HG03439 (cell line): ENCODE results near the gene CXCR5.
"Not testable (repeated sequence)": the region's sequence is repeated elsewhere in the genome, so short reads cannot be mapped to it uniquely, and the experiment has no call there.

Source experiments
- ATAC-seq: cut with Tn5 transposase; IDR thresholded peaks from one replicate; pipeline ENCODE4 v1.9.1; 2021; ENCODE audit warnings: mild to moderate bottlenecking, moderate library complexity; ENCODE audit not compliant: unreplicated experiment

CXCR5 gene, protein sequence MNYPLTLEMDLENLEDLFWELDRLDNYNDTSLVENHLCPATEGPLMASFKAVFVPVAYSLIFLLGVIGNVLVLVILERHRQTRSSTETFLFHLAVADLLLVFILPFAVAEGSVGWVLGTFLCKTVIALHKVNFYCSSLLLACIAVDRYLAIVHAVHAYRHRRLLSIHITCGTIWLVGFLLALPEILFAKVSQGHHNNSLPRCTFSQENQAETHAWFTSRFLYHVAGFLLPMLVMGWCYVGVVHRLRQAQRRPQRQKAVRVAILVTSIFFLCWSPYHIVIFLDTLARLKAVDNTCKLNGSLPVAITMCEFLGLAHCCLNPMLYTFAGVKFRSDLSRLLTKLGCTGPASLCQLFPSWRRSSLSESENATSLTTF

DNA sequence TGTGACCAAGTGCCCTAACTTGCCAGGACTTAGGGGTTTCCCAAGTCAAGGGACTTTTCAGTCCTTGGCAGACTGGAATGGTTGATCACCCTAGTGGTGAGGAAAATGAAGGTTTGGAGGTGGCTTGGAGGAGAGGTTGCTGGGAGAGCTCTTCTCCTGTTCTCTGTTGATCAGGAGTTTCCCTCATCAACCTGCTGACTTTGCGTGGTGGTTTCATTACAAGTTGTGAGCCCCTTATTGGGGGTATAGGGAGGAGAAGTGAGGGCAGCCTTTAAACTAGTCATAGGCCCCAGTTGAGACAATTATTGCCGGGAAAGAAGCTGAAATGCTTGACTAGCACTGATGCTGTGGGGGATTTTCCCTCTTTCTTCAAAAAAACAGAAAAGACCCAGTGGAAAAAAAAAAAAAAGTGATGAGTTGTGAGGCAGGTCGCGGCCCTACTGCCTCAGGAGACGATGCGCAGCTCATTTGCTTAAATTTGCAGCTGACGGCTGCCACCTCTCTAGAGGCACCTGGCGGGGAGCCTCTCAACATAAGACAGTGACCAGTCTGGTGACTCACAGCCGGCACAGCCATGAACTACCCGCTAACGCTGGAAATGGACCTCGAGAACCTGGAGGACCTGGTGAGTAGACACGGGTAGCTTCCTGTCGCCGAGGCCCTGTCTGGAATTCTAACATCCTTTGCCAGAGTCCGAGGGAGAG lies at the start of gene CXCR5:
CXCR5 (plus strand) TSS at position 525 of the 704 bp plus-strand sequence; CDS start at position 575, 50 bp downstream.
- peak; percentile 79 for ATAC-seq

DNA sequence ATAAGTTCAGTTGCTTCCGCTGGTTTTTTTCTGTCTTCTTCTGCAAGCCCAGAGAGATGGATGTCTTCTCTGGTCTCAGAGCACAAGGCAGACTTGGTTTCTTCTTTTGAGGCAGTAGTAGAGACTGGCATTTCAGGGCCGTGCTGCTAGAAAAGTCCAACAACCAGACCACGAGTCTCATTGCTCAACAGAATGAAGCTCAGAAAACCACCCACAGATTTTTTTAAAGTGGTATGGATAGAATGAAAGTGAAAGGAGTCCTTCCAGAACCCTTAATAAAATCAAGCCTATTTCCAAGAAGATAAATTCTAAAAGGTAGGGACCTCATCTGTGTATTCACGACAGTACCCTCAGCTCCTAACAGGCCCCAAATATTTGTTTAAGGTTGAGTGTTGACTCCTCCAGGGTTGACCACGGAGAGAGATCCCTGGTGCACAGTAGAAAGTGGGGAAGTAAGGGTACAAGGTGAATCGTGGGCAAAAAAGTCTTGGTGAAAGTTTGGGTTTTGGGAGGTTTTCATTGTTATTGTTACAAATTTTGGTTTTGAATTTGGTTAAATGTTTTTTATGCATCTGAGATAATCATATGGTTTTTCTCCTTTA lies 49.2 kb upstream of the CXCR5 start:
- no peak for ATAC-seq

DNA sequence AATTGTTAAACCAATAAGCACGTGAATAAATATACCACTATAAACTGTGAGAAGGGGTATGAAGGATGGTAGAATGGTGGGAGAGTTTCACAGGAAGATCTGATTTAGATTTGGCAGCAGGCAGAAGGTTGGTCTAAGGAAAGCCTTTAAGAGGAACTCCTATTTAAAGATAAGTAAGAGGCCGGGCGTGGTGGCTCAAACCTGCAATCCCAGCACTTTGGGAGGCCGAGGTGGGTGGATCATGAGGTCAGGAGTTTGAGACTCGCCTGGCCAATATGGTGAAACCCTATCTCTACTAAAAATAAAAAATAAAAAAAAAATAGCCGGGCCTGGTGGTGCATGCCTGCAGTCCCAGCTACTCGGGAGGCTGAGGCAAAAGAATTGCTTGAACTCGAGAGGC lies 45.8 kb upstream of the CXCR5 start:
- no peak for ATAC-seq

DNA sequence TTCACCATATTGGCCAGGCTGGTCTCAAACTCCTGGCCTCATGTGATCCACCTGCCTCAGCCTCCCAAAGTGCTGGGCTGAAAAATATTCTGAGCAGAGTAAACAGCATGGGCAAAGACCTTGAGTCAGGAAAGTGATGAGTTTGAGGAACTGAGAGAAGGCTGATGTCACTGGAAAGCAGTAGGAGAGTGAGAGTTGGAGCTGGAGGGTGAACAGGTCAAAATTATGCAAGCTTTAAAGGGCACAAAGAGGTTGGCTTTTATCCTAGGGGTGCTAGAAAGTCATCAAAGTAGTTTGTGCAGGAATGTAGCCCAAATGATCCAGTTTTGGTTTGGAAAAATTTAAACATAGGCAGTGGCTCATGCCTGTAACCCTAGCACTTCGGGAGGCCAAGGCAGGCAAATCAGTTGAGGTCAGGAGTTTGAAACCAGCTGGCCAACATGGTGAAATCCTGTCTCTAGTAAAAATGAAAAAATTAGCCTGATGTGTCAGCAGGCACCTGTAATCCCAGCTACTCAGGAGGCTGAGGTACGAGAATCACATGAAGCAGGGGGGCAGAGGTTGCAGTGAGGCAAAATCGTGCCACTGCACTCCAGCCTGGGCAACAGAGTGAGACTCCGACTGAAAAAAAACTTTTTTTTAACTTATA lies 44.7 kb upstream of the CXCR5 start:
- peak; percentile 60 for ATAC-seq

DNA sequence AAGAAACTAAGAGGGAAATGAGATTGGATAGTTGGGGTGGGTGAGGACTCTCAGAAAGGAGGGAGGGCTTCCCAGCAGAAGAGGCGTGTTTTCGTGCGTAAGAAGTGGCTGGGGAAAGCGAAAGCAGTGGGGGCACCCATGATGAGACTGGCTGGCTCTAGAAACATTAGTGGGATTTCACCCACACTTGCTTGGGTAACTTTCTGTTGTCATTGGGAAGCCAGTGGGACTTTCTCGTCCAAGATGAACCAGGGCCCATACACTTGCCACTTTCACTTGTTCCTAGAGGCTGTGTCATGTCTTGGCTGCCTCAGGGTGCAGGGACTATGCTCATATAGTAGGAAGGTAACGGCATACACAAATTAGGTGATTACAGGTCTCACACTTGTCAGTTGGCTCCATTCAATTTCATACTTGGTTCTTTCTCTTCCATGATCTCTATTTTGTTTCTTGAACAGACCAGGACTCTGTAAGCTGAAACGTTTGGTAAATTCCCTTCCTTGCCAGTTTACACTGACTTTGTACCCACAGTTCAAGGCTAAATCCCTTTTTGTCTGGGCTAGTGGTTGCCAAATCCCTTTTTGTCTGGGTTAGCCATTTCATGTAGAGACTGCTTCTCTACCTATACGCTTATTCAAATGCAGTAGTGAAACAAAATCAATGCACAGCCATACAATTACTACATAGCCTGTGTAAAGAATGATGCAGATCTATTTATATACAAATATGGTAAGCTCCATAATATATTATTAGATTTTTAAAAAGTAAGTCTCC lies 42.0 kb upstream of the CXCR5 start:
- peak; percentile 41 for ATAC-seq

DNA sequence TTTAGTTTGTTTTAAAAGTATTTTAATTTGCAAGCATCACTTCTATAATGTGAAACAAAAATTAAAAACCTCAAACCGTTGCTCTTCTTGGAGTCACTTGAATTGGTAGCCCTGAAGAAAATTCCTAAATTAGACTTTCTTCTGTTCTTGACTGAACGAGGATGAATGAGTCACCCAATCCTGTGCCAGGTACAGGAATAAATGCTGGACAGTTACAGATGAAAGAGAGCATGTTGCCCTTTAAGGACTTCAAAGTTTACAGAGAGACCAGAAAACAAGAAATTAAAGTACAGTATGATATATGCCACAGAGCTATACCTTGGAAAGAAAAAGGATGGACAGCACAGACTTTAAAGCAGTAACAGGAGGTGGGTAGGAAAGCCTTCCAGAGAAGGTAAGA lies 41.3 kb upstream of the CXCR5 start:
- no peak for ATAC-seq

DNA sequence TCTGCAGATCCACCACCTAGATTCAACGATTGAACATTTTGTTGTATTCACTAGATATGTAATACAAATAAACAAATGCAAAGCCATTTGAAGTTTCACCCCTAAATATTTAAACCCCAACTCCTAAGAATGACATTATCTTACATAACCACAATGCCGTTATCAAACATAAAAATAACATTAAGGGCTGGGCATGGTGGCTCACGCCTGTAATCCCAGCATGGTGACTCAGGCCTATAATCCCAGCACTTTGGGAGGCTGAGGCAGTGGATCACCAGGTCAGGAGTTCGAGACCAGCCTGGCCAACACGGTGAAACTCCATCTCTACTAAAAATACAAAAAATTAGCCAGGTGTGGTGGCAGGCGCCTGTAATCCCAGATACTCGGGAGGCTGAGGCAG lies 40.8 kb upstream of the CXCR5 start:
- ATAC-seq, result not testable (repeated sequence)

DNA sequence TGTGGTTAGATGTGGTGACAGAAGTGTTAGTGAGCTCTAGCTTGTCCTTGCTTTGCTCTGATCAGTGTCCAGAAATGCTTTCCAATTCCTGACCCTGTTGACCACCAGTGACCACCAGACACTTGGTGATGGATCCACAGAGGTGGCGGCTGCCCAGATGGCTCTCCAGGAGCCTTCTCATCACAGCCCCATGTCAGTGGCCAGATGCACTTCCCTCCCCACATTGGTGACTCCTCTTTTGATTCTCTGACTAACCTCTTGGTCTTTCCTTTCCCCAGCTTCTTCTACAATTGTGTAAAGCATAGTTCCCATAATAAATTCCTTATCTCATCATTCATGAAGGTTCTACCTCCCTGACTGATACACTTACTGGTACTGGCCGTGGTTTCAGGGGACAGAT lies 40.1 kb upstream of the CXCR5 start:
- no peak for ATAC-seq

DNA sequence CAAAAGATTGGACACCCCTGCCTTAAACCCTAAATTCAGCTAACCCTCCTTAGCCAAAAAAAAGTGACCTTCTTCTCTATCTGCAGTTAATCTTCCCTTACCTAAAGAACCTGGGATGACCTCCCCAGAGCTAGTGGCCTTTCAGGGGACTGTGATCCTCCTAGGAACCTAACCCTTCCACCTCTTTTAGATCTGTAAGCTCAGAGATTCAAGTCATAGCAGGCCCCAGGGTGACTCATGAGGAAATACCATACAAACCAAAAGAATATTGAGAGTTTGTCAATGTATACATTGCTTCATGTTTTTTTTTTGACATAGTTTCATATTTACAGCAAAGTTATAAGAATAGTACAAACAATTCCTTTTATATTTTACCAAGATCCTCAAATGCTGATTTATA lies 38.3 kb upstream of the CXCR5 start:
- ATAC-seq, result no peak

DNA sequence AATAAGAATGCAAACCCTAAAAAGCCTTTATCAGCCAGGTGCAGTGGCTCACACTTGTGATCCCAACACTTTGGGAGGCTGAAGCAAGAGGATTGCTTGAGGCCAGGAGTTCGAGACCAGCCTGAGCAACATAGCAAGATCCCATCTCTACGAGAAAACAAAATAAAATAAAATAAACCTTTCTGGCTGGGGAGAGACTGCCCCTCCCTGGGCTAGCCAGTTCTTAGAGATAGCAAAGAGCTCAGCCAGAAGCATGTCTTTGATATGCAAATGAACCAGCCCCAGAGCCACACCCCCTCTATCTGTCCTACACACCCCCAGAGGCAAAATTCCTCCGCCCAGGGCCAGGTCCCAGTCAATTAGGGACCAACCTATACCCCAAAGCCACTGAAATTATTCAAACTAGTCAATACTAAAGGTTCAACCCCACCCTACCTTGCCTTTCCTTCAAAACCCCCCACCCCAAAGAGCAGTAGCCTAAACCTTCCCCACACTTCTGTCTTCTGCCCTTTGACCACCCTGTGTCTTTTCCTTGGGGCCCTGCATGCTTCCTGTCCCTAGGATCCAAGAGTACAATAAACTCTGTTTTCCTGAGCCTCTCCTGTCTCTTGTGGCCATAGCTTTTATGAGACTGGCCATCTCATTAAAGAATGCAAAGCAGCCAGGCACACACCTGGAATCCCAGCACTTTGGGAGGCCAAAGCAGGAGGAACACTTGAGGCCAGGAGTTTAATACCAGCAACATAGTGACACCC lies 37.3 kb upstream of the CXCR5 start:
- no peak for ATAC-seq

DNA sequence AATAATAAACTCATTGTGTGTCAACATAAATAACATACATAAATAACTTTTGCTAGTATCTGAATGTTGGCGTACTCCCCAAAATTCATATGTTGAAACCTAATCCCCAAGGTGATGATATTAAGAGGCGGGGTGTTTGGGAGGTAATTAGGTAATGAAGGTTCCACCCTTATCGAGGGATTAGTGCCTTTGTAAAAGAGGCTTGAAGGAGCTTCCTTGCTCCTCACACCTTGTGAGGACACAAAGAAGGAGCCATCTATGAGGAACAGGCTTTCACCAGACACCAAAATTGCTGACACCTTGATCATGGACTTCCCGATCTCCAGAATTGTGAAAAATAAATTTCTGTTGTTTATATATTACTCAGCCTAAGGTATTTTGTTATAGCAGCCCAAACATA lies 33.9 kb upstream of the CXCR5 start:
- ATAC-seq, result no peak

DNA sequence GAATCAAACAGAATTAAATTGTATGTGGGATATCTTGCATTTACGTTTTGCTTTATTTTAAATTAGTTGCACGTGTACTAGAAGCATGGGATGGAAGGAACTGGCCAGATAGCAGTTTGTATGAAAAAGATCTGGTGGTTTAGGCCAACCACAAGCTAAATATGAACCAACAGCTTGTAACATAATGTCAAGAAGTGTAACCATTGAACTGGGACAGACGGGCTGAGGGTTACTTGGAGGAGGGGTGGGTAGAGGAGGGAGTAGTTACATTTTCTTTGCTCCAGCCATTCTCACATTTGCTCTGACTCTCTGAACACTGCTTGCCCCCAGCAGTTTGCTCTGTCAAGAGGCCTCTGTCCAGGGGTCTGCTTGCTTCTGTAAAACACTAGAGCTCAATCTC lies 31.7 kb upstream of the CXCR5 start:
- peak; percentile 60 for ATAC-seq

DNA sequence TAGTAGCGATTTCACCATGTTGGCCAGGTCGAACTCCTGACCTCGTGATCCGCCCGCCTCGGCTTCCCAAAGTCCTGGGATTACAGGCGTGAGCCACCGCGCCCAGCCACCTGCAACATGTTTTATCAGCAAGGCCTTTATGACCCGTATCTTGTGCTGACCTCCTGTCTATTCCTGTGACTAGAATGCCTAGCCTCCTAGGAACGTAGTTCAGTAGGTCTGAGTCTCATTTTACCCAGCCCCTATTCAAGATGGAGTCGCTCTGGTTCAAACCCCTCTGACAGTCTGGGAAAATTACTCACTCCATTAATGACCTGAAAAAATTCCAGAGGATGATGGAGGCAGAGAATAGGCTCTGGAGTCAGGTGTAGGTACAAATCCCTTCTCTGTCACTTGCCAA lies 30.0 kb upstream of the CXCR5 start:
- no peak for ATAC-seq

DNA sequence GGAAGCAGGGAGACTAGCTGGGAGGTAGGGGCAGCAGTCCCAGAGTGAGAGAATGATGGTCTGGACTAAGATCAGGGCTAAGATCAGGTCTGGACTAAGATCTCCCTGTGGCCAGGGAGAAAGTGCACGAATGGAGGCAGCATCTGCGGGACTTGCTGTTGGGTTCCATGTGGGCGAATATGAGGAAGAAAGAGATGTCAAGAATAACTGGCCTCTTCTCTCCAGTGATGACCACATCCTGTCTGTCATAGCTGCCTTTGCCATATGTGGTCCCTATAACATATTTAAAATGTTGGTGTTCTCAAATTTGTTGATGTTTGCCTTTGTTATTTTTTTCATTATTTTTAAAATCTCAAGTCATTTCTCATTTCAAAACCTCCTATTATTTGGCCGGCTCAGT lies 27.4 kb upstream of the CXCR5 start:
- no peak for ATAC-seq

DNA sequence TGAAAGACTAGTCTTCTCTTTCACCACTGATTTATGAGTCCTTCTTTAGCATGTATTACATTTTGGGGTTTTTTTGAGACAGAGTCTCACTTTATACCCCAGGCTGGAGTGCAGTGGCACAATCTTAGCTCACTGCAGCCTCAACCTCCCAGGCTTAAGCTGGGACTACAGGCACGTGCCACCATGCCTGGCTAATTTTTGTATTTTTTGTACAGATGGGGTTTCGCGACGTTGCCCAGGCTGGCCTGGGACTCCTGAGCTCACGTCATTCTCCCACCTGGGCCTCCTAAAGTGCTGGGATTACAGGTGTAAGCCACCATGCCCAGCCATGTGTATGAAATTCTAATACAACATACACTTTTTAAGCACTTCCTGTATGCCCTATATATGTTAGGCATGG lies 26.3 kb upstream of the CXCR5 start:
- ATAC-seq, result no peak

DNA sequence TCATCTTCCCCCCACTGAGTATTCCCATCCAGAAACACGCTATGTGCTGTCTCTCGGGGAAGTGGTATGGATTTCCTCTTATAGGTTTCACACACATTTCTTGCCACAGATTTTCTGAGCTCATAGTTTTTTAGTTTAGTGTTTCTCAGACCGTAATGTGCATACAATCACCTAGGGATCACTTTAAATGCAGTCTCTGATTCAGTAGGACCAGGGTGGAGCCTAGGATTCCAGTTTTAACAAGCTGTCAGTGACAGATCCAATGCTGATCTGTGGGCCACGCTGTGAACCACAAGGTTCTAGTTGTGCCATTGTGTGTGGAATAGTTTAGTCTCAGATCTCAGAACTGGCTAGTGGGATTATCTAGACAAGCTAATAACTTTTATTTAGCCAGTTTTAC lies 23.7 kb upstream of the CXCR5 start:
- ATAC-seq, result no peak

DNA sequence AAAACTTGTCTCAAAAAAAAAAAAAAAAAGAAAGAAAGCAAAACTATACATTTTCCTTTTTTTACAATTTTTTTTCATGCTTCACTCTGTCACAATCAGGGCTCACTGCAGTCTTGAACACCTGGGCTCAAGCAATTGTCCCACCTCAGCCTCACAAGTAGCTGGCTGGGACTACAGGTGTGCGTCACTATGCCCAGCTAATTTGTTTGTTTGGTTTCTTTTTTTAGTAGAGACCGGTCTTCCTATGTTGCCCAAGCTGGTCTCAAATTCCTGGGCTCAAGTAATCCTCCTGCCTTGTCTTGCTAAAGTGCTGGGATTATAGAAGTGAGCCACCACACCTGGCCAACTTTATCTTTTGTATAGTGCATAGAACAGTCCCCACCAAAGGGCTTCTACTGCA lies 15.0 kb upstream of the CXCR5 start:
- no peak for ATAC-seq

DNA sequence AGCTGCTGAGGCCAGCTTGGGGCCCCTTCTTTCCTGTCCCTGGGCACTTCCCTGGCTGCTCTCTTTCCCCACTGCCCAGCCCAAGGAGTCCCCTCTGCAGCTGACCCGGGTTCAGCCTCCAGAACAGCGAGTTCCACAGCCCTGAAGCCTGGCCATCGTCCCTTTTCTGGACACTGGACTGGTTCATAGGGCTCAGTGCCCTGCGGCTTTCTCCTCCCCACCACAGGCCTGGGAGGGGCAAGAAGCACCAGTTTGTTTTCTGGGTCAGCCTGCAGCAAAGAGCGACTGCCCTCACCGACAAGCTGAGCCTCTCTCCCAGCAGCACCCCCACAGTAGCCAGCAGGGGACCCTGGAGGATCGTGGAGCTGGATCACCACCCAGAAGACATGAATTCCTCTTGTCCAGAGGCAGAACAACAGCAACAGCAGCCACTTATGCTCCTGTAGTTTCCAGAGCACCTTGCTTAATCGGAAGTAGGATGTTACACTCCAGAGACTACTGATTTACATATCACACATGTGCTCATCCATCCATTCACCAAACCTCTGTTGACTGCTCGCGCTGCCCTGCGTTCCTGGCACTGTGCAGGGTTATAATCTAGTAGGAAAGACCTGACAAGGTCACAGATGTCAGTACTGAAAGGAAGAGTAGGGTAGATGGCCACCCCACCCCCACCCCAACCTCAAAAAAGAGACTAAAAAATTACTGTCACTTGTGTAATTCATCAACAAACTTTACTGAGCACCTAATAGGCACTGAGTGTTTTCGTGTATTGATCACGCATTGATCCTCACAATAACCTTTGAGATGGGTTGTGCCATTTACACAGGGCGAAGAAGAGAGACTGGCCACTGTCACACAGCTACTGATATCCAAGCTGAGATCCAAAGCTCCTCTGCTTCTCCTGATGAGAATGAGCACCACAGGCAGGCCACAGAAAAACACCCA lies 13.0 kb upstream of the CXCR5 start:
- ATAC-seq, result peak; percentile 37

DNA sequence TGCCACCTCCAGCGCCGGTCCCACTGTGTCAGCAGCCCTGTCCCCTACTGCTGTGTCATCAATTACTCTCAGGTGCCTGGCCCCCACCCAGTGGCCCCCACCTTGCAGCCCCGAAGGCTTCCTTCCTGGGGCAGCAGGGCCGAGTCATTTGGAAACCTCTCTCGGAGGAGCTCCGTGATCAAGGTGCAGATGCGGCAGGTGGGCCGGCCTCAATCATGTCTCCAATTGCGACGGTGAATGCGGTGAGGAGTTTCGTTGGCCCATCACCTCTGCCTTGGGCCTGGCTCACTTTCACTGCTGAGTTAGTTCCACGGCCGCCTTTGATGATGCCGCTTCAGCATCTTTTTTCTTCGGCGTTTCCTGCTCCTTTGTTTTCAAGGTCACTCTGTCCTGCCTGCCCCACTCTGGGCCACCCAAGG lies 11.3 kb upstream of the CXCR5 start:
- peak; percentile 49 for ATAC-seq
